K562 (cell line): ENCODE results near the gene CYS1. TPM values are rescaled to one million over a fixed set of nuclear protein-coding genes. Genes with fewer than 3 reads are reported as not detected.
A peak's percentile ranks its signal among the peaks of the same experiment; 100 is the strongest.

Source experiments
- CBX2 ChIP-seq: fragments of 200-600 bp; sonication (generic); IDR thresholded peaks from one replicate; pipeline ENCODE4 v1.6.1; 2012; ENCODE audit warnings: mild to moderate bottlenecking, low read length, inconsistent platforms; ENCODE audit not compliant: insufficient read depth, poor library complexity, severe bottlenecking
- HSF4 ChIP-seq: fragments of 250-450 bp; sonication (Bioruptor Pico); IDR thresholded peaks from 2 replicates; pipeline ENCODE4 v2.1.2; 2022; ENCODE audit warnings: mild to moderate bottlenecking, moderate library complexity, borderline replicate concordance
- PRDM10 ChIP-seq: fragments of 450-650 bp; IDR thresholded peaks from 2 replicates; pipeline ENCODE4 v1.6.1; 2018; ENCODE audit not compliant: partially characterized antibody
- RFX7 ChIP-seq: fragments of 250-450 bp; sonication (Bioruptor Pico); IDR thresholded peaks from 2 replicates; pipeline ENCODE4 v1.5.1; 2021; ENCODE audit warnings: mild to moderate bottlenecking
- TBL1XR1 ChIP-seq, 2 experiments: IDR thresholded peaks; 2 replicates each; pipeline ENCODE4 v1.6.1; 2012; ENCODE audit warnings: improper control_type of control experiment in 2 of 2, low read length in 2 of 2, mild to moderate bottlenecking in 1 of 2
- polyA plus RNA-seq, 8 experiments: library from polyadenylated mRNA; depleted of rRNA in 4 of 8; stranded (reverse) in 5 of 8; unstranded in 3 of 8; fragments of >200 nt; fragmentation: Nextera tagmentation in 2 of 8; fragmentation: Illumina TruSeq in 1 of 8; extraction: Ambion mirVana in 2 of 8; extraction: Trizol in 1 of 8; gene quantifications; 2 replicates each; pipeline versions ENCODE4 v1.2.1 to v1.2.3, GENCODE V29; 2011 to 2014; ENCODE audit warnings: inconsistent platforms in 1 of 8, missing spikeins in 1 of 8
- total RNA-seq, 7 experiments: library from RNA; depleted of rRNA in 6 of 7; stranded (reverse); fragments of >200 nt in 6 of 7; fragmentation: Illumina TruSeq in 2 of 7; extraction: Trizol in 2 of 7; gene quantifications; 2 replicates each; pipeline versions ENCODE4 v1.2.1 to v1.2.3, GENCODE V29; 2011 to 2021; ENCODE audit warnings: low replicate concordance in 1 of 7
- TF ChIP-seq, protein P1 (sequence below), 2 experiments: IDR thresholded peaks in 1 of 2; conservative IDR thresholded peaks in 1 of 2; 2 replicates each; pipeline ENCODE4 v1.6.1; 2016; ENCODE audit warnings: low read depth in 2 of 2, mild to moderate bottlenecking in 1 of 2, missing compliant biosample characterization in 1 of 2, missing genetic modification characterization in 1 of 2, moderate library complexity in 1 of 2
- TF ChIP-seq, protein P2 (sequence below): fragments of 450-650 bp; IDR thresholded peaks from 2 replicates; pipeline ENCODE4 v1.7.1; 2018; ENCODE audit warnings: mild to moderate bottlenecking, low read depth; ENCODE audit not compliant: partially characterized antibody
- TF ChIP-seq, protein P3 (sequence below): fragments of 200-800 bp; sonication (Bioruptor generic); IDR thresholded peaks from 2 replicates; pipeline ENCODE4 v1.6.1; 2017; ENCODE audit warnings: missing genetic modification characterization, missing compliant biosample characterization
- TF ChIP-seq, protein P4 (sequence below): fragments of 200-400 bp; formaldehyde crosslinking; IDR thresholded peaks from 2 replicates; pipeline ENCODE4 v1.6.1; 2017; ENCODE audit warnings: mild to moderate bottlenecking, low read depth, low read length, moderate library complexity

The CYS1 gene
- total and polyA plus RNA-seq, 9 of the 15 experiments (the other 6 are each of a cell fraction or from before 2014, with no cell fraction given): 0.11 to 0.13 TPM; not detected in 7

- peak; percentile 57 for TF ChIP-seq PRDM10
- TF ChIP-seq, protein P1, sequence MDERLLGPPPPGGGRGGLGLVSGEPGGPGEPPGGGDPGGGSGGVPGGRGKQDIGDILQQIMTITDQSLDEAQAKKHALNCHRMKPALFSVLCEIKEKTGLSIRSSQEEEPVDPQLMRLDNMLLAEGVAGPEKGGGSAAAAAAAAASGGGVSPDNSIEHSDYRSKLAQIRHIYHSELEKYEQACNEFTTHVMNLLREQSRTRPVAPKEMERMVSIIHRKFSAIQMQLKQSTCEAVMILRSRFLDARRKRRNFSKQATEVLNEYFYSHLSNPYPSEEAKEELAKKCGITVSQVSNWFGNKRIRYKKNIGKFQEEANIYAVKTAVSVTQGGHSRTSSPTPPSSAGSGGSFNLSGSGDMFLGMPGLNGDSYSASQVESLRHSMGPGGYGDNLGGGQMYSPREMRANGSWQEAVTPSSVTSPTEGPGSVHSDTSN (CRISPR knock-in tag; IDR thresholded peaks at IDR 0.05; ENCODE audit: low read depth): no peak
- TF ChIP-seq, protein P1 (tag; conservative IDR thresholded peaks at IDR 0.05; ENCODE audit: low read depth): no peak
- TF ChIP-seq, protein P2, sequence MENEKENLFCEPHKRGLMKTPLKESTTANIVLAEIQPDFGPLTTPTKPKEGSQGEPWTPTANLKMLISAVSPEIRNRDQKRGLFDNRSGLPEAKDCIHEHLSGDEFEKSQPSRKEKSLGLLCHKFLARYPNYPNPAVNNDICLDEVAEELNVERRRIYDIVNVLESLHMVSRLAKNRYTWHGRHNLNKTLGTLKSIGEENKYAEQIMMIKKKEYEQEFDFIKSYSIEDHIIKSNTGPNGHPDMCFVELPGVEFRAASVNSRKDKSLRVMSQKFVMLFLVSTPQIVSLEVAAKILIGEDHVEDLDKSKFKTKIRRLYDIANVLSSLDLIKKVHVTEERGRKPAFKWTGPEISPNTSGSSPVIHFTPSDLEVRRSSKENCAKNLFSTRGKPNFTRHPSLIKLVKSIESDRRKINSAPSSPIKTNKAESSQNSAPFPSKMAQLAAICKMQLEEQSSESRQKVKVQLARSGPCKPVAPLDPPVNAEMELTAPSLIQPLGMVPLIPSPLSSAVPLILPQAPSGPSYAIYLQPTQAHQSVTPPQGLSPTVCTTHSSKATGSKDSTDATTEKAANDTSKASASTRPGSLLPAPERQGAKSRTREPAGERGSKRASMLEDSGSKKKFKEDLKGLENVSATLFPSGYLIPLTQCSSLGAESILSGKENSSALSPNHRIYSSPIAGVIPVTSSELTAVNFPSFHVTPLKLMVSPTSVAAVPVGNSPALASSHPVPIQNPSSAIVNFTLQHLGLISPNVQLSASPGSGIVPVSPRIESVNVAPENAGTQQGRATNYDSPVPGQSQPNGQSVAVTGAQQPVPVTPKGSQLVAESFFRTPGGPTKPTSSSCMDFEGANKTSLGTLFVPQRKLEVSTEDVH: no peak
- TF ChIP-seq TBL1XR1 (IDR thresholded peaks at IDR 0.05; ENCODE audit: low read length in 2 of 2): no peak; a peak in 1 of 4 replicates
- no peak for TF ChIP-seq HSF4
- TF ChIP-seq CBX2: no peak
- no peak for TF ChIP-seq RFX7
- TF ChIP-seq, protein P3, sequence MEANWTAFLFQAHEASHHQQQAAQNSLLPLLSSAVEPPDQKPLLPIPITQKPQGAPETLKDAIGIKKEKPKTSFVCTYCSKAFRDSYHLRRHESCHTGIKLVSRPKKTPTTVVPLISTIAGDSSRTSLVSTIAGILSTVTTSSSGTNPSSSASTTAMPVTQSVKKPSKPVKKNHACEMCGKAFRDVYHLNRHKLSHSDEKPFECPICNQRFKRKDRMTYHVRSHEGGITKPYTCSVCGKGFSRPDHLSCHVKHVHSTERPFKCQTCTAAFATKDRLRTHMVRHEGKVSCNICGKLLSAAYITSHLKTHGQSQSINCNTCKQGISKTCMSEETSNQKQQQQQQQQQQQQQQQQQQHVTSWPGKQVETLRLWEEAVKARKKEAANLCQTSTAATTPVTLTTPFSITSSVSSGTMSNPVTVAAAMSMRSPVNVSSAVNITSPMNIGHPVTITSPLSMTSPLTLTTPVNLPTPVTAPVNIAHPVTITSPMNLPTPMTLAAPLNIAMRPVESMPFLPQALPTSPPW: peak; percentile 59
- TF ChIP-seq, protein P4, sequence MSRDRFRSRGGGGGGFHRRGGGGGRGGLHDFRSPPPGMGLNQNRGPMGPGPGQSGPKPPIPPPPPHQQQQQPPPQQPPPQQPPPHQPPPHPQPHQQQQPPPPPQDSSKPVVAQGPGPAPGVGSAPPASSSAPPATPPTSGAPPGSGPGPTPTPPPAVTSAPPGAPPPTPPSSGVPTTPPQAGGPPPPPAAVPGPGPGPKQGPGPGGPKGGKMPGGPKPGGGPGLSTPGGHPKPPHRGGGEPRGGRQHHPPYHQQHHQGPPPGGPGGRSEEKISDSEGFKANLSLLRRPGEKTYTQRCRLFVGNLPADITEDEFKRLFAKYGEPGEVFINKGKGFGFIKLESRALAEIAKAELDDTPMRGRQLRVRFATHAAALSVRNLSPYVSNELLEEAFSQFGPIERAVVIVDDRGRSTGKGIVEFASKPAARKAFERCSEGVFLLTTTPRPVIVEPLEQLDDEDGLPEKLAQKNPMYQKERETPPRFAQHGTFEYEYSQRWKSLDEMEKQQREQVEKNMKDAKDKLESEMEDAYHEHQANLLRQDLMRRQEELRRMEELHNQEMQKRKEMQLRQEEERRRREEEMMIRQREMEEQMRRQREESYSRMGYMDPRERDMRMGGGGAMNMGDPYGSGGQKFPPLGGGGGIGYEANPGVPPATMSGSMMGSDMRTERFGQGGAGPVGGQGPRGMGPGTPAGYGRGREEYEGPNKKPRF: no peak
Measured at GRCh38 chr2:10057231-10058107, 22.7 kb downstream of the CYS1 start (continued).
